ENCODE results near the gene DCHS1.

DNA sequence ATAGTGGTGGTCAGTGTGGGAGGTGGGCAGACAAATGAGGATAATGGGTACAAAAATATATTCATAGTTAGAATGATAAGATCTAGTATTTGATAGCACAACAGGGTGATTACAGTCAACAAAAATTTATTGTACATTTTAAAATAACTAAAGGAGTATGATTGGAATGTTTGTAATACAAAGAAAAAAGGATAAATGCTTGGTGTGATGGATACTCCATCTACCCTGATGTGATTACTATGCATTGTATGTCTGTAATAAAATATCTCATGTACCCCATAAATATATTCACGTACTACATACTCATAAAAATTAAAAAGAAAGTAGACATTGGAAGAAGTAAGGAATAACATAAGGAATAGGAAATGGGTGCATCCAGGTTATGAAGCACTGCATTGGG is 67.6 kb downstream of the DCHS1 start:
- TF ChIP-seq, protein P1, sequence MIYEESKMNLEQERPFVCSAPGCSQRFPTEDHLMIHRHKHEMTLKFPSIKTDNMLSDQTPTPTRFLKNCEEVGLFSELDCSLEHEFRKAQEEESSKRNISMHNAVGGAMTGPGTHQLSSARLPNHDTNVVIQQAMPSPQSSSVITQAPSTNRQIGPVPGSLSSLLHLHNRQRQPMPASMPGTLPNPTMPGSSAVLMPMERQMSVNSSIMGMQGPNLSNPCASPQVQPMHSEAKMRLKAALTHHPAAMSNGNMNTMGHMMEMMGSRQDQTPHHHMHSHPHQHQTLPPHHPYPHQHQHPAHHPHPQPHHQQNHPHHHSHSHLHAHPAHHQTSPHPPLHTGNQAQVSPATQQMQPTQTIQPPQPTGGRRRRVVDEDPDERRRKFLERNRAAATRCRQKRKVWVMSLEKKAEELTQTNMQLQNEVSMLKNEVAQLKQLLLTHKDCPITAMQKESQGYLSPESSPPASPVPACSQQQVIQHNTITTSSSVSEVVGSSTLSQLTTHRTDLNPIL (CRISPR knock-in tag; IDR thresholded peaks at IDR 0.05; ENCODE audit: low read depth), result no peak
- no peak for TF ChIP-seq GLIS3 (CRISPR knock-in tag; IDR thresholded peaks at IDR 0.05)
- TF ChIP-seq, protein P2, sequence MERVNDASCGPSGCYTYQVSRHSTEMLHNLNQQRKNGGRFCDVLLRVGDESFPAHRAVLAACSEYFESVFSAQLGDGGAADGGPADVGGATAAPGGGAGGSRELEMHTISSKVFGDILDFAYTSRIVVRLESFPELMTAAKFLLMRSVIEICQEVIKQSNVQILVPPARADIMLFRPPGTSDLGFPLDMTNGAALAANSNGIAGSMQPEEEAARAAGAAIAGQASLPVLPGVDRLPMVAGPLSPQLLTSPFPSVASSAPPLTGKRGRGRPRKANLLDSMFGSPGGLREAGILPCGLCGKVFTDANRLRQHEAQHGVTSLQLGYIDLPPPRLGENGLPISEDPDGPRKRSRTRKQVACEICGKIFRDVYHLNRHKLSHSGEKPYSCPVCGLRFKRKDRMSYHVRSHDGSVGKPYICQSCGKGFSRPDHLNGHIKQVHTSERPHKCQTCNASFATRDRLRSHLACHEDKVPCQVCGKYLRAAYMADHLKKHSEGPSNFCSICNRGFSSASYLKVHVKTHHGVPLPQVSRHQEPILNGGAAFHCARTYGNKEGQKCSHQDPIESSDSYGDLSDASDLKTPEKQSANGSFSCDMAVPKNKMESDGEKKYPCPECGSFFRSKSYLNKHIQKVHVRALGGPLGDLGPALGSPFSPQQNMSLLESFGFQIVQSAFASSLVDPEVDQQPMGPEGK (CRISPR knock-in tag; IDR thresholded peaks at IDR 0.05; ENCODE audit: borderline replicate concordance), result no peak

All from SK-N-SH treated with all-trans-retinoic acid at 6 μM for 48 hours (cell line).